H9 (cell line): ENCODE results near the gene KIF9. TPM values are rescaled to one million over a fixed set of nuclear protein-coding genes. Genes with fewer than 3 reads are reported as not detected.

Source experiments
- DNase-seq: peaks from one replicate; pipeline ENCODE4 v3.0.0-alpha.2; 2017
- H2AFZ ChIP-seq: one replicate; pipeline ENCODE4 v1.6.1; 2013; ENCODE audit warnings: mild to moderate bottlenecking, low read length, control low read depth, moderate library complexity
- H2AK5ac ChIP-seq: 2 replicates; pipeline ENCODE4 v1.6.1; 2013; ENCODE audit warnings: low read length, control low read depth, mixed read lengths; ENCODE audit not compliant: insufficient read length
- H2BK120ac ChIP-seq: one replicate; pipeline ENCODE4 v1.6.1; 2013; ENCODE audit warnings: low read depth, mild to moderate bottlenecking, low read length, control low read depth, inconsistent platforms; ENCODE audit not compliant: poor library complexity, severe bottlenecking
- H2BK12ac ChIP-seq: 2 replicates; pipeline ENCODE4 v1.6.1; 2013; ENCODE audit warnings: low read length, control low read depth, mixed read lengths, low read depth; ENCODE audit not compliant: insufficient read length
- H2BK15ac ChIP-seq: 2 replicates; pipeline ENCODE4 v1.6.1; 2013; ENCODE audit warnings: low read depth, low read length, control low read depth
- H2BK20ac ChIP-seq: one replicate; pipeline ENCODE4 v1.6.1; 2013; ENCODE audit warnings: low read depth, mild to moderate bottlenecking, low read length, control low read depth, inconsistent platforms; ENCODE audit not compliant: poor library complexity, severe bottlenecking
- H2BK5ac ChIP-seq: 2 replicates; pipeline ENCODE4 v1.6.1; 2013; ENCODE audit warnings: low read length, control low read depth, mixed read lengths; ENCODE audit not compliant: insufficient read length
- H3K14ac ChIP-seq: 2 replicates; pipeline ENCODE4 v1.6.1; 2013; ENCODE audit warnings: low read length, control low read depth; ENCODE audit not compliant: insufficient read depth
- H3K18ac ChIP-seq: 2 replicates; pipeline ENCODE4 v1.6.1; 2013; ENCODE audit warnings: low read depth, mild to moderate bottlenecking, mixed read lengths, low read length, control low read depth; ENCODE audit not compliant: insufficient read length
- H3K23ac ChIP-seq: 2 replicates; pipeline ENCODE4 v1.6.1; 2013; ENCODE audit warnings: low read length, control low read depth, mixed read lengths, low read depth; ENCODE audit not compliant: insufficient read length
- H3K23me2 ChIP-seq: 2 replicates; pipeline ENCODE4 v1.6.1; 2013; ENCODE audit warnings: low read depth, mild to moderate bottlenecking, mixed read lengths, low read length, control low read depth; ENCODE audit not compliant: insufficient read length, poor library complexity, severe bottlenecking
- H3K27ac ChIP-seq: 2 replicates; pipeline ENCODE4 v1.5.1; 2013; ENCODE audit warnings: low read length, control low read depth, mixed read lengths, low read depth; ENCODE audit not compliant: insufficient read length
- H3K27me3 ChIP-seq: 2 replicates; pipeline ENCODE4 v1.6.1; 2013; ENCODE audit warnings: low read length, control low read depth, inconsistent platforms; ENCODE audit not compliant: insufficient read depth
- H3K4ac ChIP-seq: 2 replicates; pipeline ENCODE4 v1.6.1; 2013; ENCODE audit warnings: low read depth, mild to moderate bottlenecking, control low read depth, inconsistent platforms, low read length, moderate library complexity
- H3K4me1 ChIP-seq: 2 replicates; pipeline ENCODE4 v1.6.1; 2013; ENCODE audit warnings: low read length, control low read depth, inconsistent platforms; ENCODE audit not compliant: insufficient read depth
- H3K4me2 ChIP-seq: 2 replicates; pipeline ENCODE4 v1.6.1; 2013; ENCODE audit warnings: low read length, control low read depth, mixed read lengths; ENCODE audit not compliant: insufficient read length, insufficient read depth
- H3K56ac ChIP-seq: 2 replicates; pipeline ENCODE4 v1.6.1; 2013; ENCODE audit warnings: low read depth, mild to moderate bottlenecking, mixed read lengths, low read length, control low read depth; ENCODE audit not compliant: insufficient read length
- H3K79me1 ChIP-seq: 2 replicates; pipeline ENCODE4 v1.6.1; 2013; ENCODE audit warnings: low read depth, mild to moderate bottlenecking, moderate library complexity, low read length, control low read depth, inconsistent platforms; ENCODE audit not compliant: insufficient read depth, poor library complexity, severe bottlenecking
- H3K79me2 ChIP-seq: 2 replicates; pipeline ENCODE4 v1.6.1; 2013; ENCODE audit warnings: low read length, control low read depth, inconsistent platforms; ENCODE audit not compliant: insufficient read depth
- H3K9ac ChIP-seq: 2 replicates; pipeline ENCODE4 v1.6.1; 2013; ENCODE audit warnings: low read length, control low read depth, mixed read lengths; ENCODE audit not compliant: insufficient read length; ENCODE audit errors: extremely low read depth
- H3K9me3 ChIP-seq: one replicate; pipeline ENCODE4 v1.6.1; 2013; ENCODE audit warnings: low read depth, low read length, inconsistent platforms; ENCODE audit not compliant: control insufficient read depth
- H3T11ph ChIP-seq: one replicate; pipeline ENCODE4 v1.6.1; 2013; ENCODE audit warnings: mild to moderate bottlenecking, low read length, control low read depth, inconsistent platforms
- H4K20me1 ChIP-seq: one replicate; pipeline ENCODE4 v1.6.1; 2013; ENCODE audit not compliant: control insufficient read depth, insufficient read length, insufficient read depth
- H4K5ac ChIP-seq: 2 replicates; pipeline ENCODE4 v1.6.1; 2013; ENCODE audit warnings: low read depth, mild to moderate bottlenecking, mixed read lengths, low read length, control low read depth; ENCODE audit not compliant: insufficient read length
- H4K8ac ChIP-seq: replicated peaks from 2 replicates; pipeline ENCODE4 v1.6.1; 2013; ENCODE audit warnings: low read length, control low read depth, mixed read lengths, low read depth; ENCODE audit not compliant: insufficient read length
- H4K91ac ChIP-seq: 2 replicates; pipeline ENCODE4 v1.6.1; 2013; ENCODE audit warnings: low read depth, mild to moderate bottlenecking, moderate library complexity, mixed read lengths, low read length, control low read depth; ENCODE audit not compliant: insufficient read length
- H3K27ac Mint-ChIP-seq, 3 experiments: 2 replicates in 2 of 3; 3 replicates in 1 of 3; pipeline ENCODE4 v1.8.0; 2020 to 2021; ENCODE audit warnings: mixed read lengths in 3 of 3, mild to moderate bottlenecking in 1 of 3, moderate library complexity in 1 of 3
- H3K27me3 Mint-ChIP-seq: 2 replicates; pipeline ENCODE4 v1.8.0; 2021; ENCODE audit warnings: low read depth, mild to moderate bottlenecking, moderate library complexity, mixed read lengths
- H3K36me3 Mint-ChIP-seq, 3 experiments: 2 replicates in 2 of 3; 3 replicates in 1 of 3; pipeline ENCODE4 v1.8.0; 2020 to 2021; ENCODE audit warnings: low read depth in 3 of 3, mixed read lengths in 3 of 3; ENCODE audit not compliant: insufficient read depth in 1 of 3
- H3K4me1 Mint-ChIP-seq, 2 experiments: 2 replicates each; pipeline ENCODE4 v1.8.0; 2020; ENCODE audit warnings: mixed read lengths in 2 of 2
- H3K4me3 Mint-ChIP-seq, 2 experiments: 2 replicates in 1 of 2; 3 replicates in 1 of 2; pipeline ENCODE4 v1.8.0; 2020 to 2021; ENCODE audit warnings: mild to moderate bottlenecking in 2 of 2, mixed read lengths in 2 of 2, moderate library complexity in 1 of 2
- H3K9me3 Mint-ChIP-seq, 2 experiments: 2 replicates in 1 of 2; 3 replicates in 1 of 2; pipeline ENCODE4 v1.8.0; 2020; ENCODE audit warnings: mild to moderate bottlenecking in 2 of 2, mixed read lengths in 2 of 2, moderate library complexity in 1 of 2
- WGBS: extraction: QIAGEN DNeasy Blood & Tissue Kit; methylation state at CpG from one replicate; pipeline ENCODE4 v1.1.7; 2013; ENCODE audit warnings: missing lambda C conversion rate, low lambda C conversion rate, mixed read lengths; ENCODE audit not compliant: insufficient read length; ENCODE audit errors: extremely low coverage; 5-methylcytosine and 5-hydroxymethylcytosine counted together
- total RNA-seq: library from RNA; stranded (reverse); gene quantifications from 2 replicates; pipeline ENCODE4 v1.2.1, GENCODE V29; 2021
- TF ChIP-seq, protein P1 (sequence below): fragments of 200-600 bp; sonication (generic); conservative IDR thresholded peaks from 3 replicates; pipeline ENCODE4 v1.8.0; 2021; ENCODE audit warnings: antibody characterized with exemption, mild to moderate bottlenecking

Gene KIF9
- total RNA-seq, 1 experiment from 2014 or later: 8.4 TPM

DNA sequence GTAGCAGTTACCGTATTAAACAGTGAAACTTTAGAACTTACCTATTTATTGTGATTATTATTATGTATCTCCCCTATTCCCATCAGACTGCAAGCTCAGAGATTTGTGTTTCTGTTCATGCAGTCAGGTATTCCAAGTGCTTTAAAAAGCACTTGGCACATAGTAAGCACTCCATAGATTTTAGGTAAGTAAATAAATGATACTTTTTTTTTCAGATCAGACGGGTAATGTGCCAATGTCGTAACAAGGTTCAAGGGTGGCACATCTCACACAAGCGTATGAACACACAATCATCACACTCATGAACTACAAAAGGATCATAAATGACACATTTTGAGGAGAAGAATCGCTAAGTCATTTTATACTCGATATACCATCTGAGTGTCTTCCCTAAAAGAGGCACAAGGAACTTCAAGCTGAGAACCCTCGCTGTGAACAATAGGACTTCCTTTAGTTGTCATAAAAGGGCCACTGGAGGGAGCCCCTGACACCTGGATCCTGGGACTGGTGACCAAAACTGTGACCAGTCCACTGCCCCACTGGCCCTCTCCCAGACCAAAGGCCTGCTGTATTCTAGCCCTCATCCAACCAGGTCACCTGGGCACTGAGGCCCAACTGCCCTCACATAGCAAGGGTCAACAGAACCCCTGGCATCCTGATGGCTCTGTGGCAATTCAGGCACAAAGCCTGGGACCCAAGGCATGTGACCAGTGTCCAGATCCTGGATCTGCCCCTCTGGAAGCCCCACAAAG lies 32.1 kb downstream of the KIF9 start:
- H2AFZ ChIP-seq: no peak overlapping the region
- no peak overlapping the region for H3K18ac ChIP-seq
- H3K23me2 ChIP-seq: no peaks in the 10 kb centered on the region
- H3K36me3 Mint-ChIP-seq: no peaks in the 10 kb centered on the region
- H2AK5ac ChIP-seq: no peak overlapping the region
- no peak overlapping the region for H3K23ac ChIP-seq
- TF ChIP-seq, protein P1, sequence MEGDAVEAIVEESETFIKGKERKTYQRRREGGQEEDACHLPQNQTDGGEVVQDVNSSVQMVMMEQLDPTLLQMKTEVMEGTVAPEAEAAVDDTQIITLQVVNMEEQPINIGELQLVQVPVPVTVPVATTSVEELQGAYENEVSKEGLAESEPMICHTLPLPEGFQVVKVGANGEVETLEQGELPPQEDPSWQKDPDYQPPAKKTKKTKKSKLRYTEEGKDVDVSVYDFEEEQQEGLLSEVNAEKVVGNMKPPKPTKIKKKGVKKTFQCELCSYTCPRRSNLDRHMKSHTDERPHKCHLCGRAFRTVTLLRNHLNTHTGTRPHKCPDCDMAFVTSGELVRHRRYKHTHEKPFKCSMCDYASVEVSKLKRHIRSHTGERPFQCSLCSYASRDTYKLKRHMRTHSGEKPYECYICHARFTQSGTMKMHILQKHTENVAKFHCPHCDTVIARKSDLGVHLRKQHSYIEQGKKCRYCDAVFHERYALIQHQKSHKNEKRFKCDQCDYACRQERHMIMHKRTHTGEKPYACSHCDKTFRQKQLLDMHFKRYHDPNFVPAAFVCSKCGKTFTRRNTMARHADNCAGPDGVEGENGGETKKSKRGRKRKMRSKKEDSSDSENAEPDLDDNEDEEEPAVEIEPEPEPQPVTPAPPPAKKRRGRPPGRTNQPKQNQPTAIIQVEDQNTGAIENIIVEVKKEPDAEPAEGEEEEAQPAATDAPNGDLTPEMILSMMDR: peak; percentile 63
- no peak overlapping the region for H3K4me2 ChIP-seq
- H3K79me1 ChIP-seq: no peaks in the 10 kb centered on the region
- H2BK12ac ChIP-seq: no peak overlapping the region
- no peaks in the 10 kb centered on the region for H3K9me3 ChIP-seq
- no peak overlapping the region for H4K8ac ChIP-seq
- no peaks in the 10 kb centered on the region for H3K27me3 Mint-ChIP-seq
- peak; percentile 75 for DNase-seq
- WGBS: no CpG with 5 or more reads among the region's 7 CpGs
- H2BK5ac ChIP-seq: no peak overlapping the region
- no peaks in the 10 kb centered on the region for H3K79me2 ChIP-seq
- no peak overlapping the region for H3K14ac ChIP-seq
- no peak overlapping the region for H2BK15ac ChIP-seq
- no peak overlapping the region for H2BK20ac ChIP-seq
- 0 out of 7 replicates have a peak overlapping the region, but pooled peaks of 1 of the 3 experiments have one; percentile 9 for H3K27ac Mint-ChIP-seq
- H3K4ac ChIP-seq: no peak overlapping the region
- no peak overlapping the region for H3T11ph ChIP-seq
- no peak overlapping the region for H3K4me3 Mint-ChIP-seq
- H3K4me1 Mint-ChIP-seq: peaks cover 4 to 6% of the 10 kb centered on the region in 2 experiments
- no peaks in the 10 kb centered on the region for H4K20me1 ChIP-seq
- no peak overlapping the region for H3K56ac ChIP-seq
- H2BK120ac ChIP-seq: no peak overlapping the region
- H3K27me3 ChIP-seq: no peaks in the 10 kb centered on the region
- no peak overlapping the region for H4K5ac ChIP-seq
- peaks cover 2% of the 10 kb centered on the region; the same call in 1 of the 2 replicates for H3K4me1 ChIP-seq
- H3K27ac ChIP-seq: no peak overlapping the region
- H3K9ac ChIP-seq: no peak overlapping the region
- peaks cover 0 to 3% of the 10 kb centered on the region in 2 experiments; a peak in 1 of 5 replicates for H3K9me3 Mint-ChIP-seq
- H4K91ac ChIP-seq: no peak overlapping the region
